Psoas muscle (tissue), 8 donors: ENCODE data around the gene VARS1. TPM values are rescaled to one million over a fixed set of nuclear protein-coding genes. Genes with fewer than 3 reads are reported as not detected.
"Not testable (repeated sequence)": the region's sequence is repeated elsewhere in the genome, so short reads cannot be mapped to it uniquely, and the experiment has no call there.

ENCODE experiments used
- ATAC-seq, 4 donors: fragments of 200-7000 bp; cut with Tn5 transposase; one replicate each; pipeline ENCODE4 v1.9.1; 2020; ENCODE audit warnings: moderate library complexity in 3 of 4, mild to moderate bottlenecking in 2 of 4
- DNase-seq, 2 donors: peaks; one replicate each; pipeline ENCODE4 v3.0.0-alpha.2; 2020
- H3K27ac ChIP-seq: fragments of 200-600 bp; one replicate; pipeline ENCODE4 v1.8.0; 2022
- H3K27me3 ChIP-seq, 3 donors: fragments of 200-600 bp in 1 of 3; one replicate each; pipeline versions ENCODE4 v1.6.1 to v1.8.0; 2013 to 2022; ENCODE audit warnings: low read length in 2 of 3, mild to moderate bottlenecking in 2 of 3, moderate library complexity in 1 of 3; ENCODE audit not compliant: insufficient read depth in 3 of 3
- H3K36me3 ChIP-seq, 2 donors: fragments of 200-600 bp in 1 of 2; one replicate each; pipeline versions ENCODE4 v1.6.1 to v1.8.0; 2013 to 2022; ENCODE audit warnings: low read depth in 1 of 2, mild to moderate bottlenecking in 1 of 2, moderate library complexity in 1 of 2; ENCODE audit not compliant: insufficient read depth in 1 of 2
- H3K4me1 ChIP-seq: fragments of 200-600 bp; one replicate; pipeline ENCODE4 v1.8.0; 2022
- H3K4me3 ChIP-seq: fragments of 200-600 bp; one replicate; pipeline ENCODE4 v1.8.0; 2022; ENCODE audit warnings: mild to moderate bottlenecking
- H3K9me3 ChIP-seq: fragments of 200-600 bp; one replicate; pipeline ENCODE4 v1.8.0; 2022
- WGBS, 3 donors: extraction: QIAGEN DNeasy Blood & Tissue Kit; methylation state at CpG; one replicate each; pipeline versions ENCODE4 v1.1.6 to v1.1.7; 2013; 5-methylcytosine and 5-hydroxymethylcytosine counted together
- intact Hi-C, 2 donors: fragments of 100-400 bp; cut with DNase I; formaldehyde crosslinking; loops; one replicate each; pipeline versions ENCODE4 v1.11.0 to v1.14.2; 2022
- polyA plus RNA-seq, 3 donors: library from polyadenylated mRNA; stranded (reverse); fragments of 200-250 nt; gene quantifications; one replicate each; pipeline ENCODE4 v1.2.3, GENCODE V29; 2013
- total RNA-seq, 4 donors: library from RNA; stranded (reverse); fragmentation: NEBNext Ultra II Directional in 2 of 4; extraction: Animal tissue kit (Norgen Biotek cat#: 25700) in 2 of 4; gene quantifications; one replicate each; pipeline versions ENCODE4 v1.2.1 to v1.2.4, GENCODE V29; 2021 to 2023
- TF ChIP-seq, protein P1 (sequence below): fragments of 200-600 bp; IDR thresholded peaks from one replicate; pipeline ENCODE4 v1.8.0; 2022; ENCODE audit warnings: antibody characterized with exemption
- donor health status: healthy with polysubstance abuse.
- donor health status: DM: no; HTN: no; CAD: no; lungs with moderate emphysema.
- donor health status: Bipolar disorder and iron deficiency.
- donor health status: healthy.
- donor health status: DM: yes; HTN: yes; CAD: no.
- donor health status: DM: no; HTN: no; CAD: no.
- donor health status: DM: no; HTN: no; CAD: no.
- donor health status: DM: yes; HTN: yes; CAD: no.

The VARS1 gene
- total and polyA plus RNA-seq, 7 donors = 43.9 to 108 (median 65.2) TPM

DNA sequence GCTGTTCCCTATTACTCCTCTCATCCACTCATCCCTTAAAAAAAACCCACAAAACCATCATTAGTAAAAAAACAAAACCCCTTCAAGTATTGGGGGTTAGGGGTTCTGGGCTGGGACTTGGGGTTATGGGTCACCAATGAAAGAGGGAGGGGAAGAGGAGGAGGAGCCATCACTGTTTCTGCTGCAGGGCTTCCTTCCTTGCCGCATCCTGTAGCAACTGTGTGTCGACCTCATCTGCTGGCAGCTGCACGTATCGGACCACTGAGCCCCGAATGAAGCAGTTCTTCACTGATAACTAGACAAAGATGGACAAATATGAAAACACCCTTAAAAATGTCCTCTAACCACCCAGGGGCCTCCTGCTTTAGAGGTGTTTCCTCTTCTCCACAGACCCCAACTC is 2.0 kb upstream of the VARS1 start:
- no peak for ATAC-seq
- Histone ChIP-seq H3K4me3 (no peak overlapping the region), H3K27me3 (no peaks in the 10 kb centered on the region), H3K4me1 (peaks cover 24% of the 10 kb centered on the region), H3K9me3 (no peaks in the 10 kb centered on the region), H3K36me3 (peaks cover 0 to 34% of the 10 kb centered on the region in 2 donors), H3K27ac (peak overlapping the region; percentile 10)
- TF ChIP-seq, protein P1, sequence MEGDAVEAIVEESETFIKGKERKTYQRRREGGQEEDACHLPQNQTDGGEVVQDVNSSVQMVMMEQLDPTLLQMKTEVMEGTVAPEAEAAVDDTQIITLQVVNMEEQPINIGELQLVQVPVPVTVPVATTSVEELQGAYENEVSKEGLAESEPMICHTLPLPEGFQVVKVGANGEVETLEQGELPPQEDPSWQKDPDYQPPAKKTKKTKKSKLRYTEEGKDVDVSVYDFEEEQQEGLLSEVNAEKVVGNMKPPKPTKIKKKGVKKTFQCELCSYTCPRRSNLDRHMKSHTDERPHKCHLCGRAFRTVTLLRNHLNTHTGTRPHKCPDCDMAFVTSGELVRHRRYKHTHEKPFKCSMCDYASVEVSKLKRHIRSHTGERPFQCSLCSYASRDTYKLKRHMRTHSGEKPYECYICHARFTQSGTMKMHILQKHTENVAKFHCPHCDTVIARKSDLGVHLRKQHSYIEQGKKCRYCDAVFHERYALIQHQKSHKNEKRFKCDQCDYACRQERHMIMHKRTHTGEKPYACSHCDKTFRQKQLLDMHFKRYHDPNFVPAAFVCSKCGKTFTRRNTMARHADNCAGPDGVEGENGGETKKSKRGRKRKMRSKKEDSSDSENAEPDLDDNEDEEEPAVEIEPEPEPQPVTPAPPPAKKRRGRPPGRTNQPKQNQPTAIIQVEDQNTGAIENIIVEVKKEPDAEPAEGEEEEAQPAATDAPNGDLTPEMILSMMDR = no peak
- peak in 1 of 2 donors; percentile 18 for DNase-seq
- intact Hi-C loops = loop anchor here in 1 of 2 donors (5.0 kb wide), 1 partner anchor 35 kb away; no protein-coding TSS in a partner anchor
- 54 to 58% (median 54%) methylated on average over 5 of the region's 5 CpGs for WGBS, 3 donors

DNA sequence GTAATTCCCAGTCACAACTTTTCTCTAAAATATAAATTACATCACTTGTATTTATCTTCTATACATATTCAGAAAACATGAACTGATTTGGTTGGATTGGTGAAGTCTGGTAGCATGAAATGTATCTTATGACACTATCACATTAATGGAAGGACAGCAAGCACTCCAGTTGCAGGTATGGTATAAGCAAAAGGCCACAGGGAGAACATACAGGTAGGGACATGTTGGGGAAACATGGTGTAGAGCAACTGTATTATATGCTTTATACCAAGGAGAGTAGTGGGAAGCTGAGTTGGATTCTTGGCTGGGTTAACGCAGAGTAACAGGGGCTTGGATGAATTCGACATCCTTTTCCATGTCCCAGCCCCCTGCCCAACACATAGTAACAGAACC is 1.4 kb upstream of the VARS1 start:
- ATAC-seq = no peak
- no peaks in the 10 kb centered on the region for H3K27me3 ChIP-seq
- no peaks in the 10 kb centered on the region for H3K9me3 ChIP-seq
- no peak overlapping the region for H3K4me3 ChIP-seq
- peaks cover 24% of the 10 kb centered on the region for H3K4me1 ChIP-seq
- intact Hi-C loops = loop anchor here in 1 of 2 donors (5.0 kb wide), 1 partner anchor 35 kb away; no protein-coding TSS in a partner anchor
- WGBS, 3 donors = 78 to 85% (median 81%) methylated on average over 2 of the region's 2 CpGs
- H3K27ac ChIP-seq = peak overlapping the region; percentile 94
- TF ChIP-seq, protein P1 = no peak
- DNase-seq = peak in 1 of 2 donors; percentile 18
- H3K36me3 ChIP-seq = peaks cover 0 to 34% of the 10 kb centered on the region in 2 donors

DNA sequence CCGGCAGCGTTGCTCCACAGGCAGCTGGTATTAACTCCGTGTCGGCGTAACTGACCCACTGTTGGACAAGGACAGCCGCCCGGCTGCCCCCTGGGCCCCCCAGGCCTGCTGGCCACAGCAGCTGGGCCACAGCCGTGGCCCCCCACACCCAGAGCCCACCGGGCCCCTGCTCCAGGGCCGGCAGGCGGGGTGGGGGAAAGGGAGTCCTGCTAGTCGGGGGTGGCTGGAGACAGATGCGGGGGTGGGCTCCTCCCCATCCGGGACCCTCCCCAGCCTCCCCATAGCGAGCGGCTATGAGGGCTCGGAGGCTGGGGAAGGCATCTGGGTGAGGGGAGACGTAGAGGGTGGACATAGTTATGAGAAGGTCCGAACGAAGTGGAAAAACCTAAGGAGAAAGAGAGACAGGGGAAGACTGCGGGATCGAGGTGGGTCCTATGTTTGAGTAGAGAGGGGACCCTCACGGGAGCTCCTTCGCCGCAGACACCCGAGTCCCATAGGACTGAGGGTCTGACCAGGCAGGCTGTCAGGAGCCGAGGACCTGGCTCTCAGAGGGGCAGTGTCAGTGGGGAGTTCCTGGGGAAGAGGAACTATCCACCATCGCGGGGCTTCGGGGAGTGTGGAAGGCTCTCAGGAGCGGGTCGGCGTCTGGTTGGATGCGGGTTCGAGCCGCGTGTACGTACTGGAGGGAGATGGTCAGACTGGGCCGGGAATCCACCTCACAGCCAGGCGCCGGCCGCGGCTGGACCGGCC is 511 bp downstream of the VARS1 start:
- intact Hi-C loops = loop anchor here (2.0 to 5.0 kb wide), 2 partner anchors 32 to 37 kb away; partner anchors contain the start of gene HSPA1B (in 1 of the 2)
- H3K36me3 ChIP-seq = peaks cover 0 to 44% of the 10 kb centered on the region in 2 donors
- no peak for DNase-seq
- peak overlapping the region; percentile 94 for H3K27ac ChIP-seq
- no peaks in the 10 kb centered on the region for H3K9me3 ChIP-seq
- H3K4me1 ChIP-seq = peaks cover 24% of the 10 kb centered on the region
- peak overlapping the region; percentile 81 for H3K4me3 ChIP-seq
- TF ChIP-seq, protein P1 = no peak
- no peaks in the 10 kb centered on the region for H3K27me3 ChIP-seq
- ATAC-seq = peak; percentile 3 to 45 (median 30)
- 1 to 2% (median 1%) methylated on average over 43 to 44 of the region's 44 CpGs for WGBS, 3 donors

DNA sequence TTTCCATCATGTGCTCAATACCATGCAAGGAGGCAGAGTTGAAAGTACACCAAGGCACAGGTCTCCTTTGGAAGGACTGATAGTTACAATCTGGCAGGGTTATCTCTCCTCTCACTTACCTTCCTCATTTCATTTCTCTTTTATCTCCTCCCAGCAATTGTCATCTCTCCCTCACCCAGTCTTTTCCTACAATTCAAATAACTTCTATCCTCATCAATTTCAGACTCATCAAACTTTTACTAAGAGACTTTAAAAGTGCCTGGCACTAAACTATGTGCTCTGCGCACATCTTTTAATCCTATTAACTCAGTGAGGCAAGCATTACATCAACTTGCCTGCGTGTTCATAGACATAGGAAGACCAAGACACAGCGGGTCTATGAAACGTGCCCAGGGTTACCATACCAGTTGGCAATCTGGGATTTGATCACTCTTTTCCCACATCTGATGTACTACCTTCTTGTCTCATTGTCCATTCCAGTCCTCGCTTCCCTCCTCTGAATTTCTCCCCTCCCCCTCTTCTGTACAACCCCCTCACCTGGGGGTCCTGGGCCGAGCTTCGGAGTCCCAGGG is 1.2 kb downstream of the VARS1 start:
- H3K4me3 ChIP-seq = peak overlapping the region; percentile 81
- peak in 1 of 4 donors; percentile 1 for ATAC-seq
- H3K27me3 ChIP-seq = no peaks in the 10 kb centered on the region
- TF ChIP-seq, protein P1 = no peak
- WGBS, 3 donors = 12 to 19% (median 15%) methylated on average over 7 of the region's 7 CpGs
- DNase-seq = no peak
- H3K27ac ChIP-seq = peak overlapping the region; percentile 94
- intact Hi-C loops = loop anchor here in 1 of 2 donors (2.0 kb wide), 1 partner anchor 32 kb away; the partner anchor contains the start of gene HSPA1B
- H3K4me1 ChIP-seq = peaks cover 19% of the 10 kb centered on the region
- peaks cover 0 to 50% of the 10 kb centered on the region in 2 donors for H3K36me3 ChIP-seq
- no peaks in the 10 kb centered on the region for H3K9me3 ChIP-seq

DNA sequence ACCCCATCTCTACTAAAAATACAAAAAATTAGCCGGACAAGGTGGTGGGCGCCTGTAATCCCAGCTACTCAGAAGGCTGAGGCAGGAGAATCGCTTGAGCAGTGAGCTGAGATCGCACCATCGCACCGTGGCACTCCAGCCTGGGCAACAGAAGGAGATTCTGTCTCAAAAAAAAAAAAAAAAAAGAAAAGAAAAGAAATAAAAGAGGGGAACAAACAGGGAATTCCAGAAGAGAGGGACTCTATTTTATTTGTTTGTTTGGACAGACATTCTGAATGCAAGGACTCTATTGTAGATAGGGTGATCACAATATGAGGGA is 1.7 kb downstream of the VARS1 start:
- H3K27me3 ChIP-seq, DNase-seq, H3K9me3 ChIP-seq, ATAC-seq: not testable (repeated sequence)
- H3K4me3 ChIP-seq = peak overlapping the region; percentile 81
- intact Hi-C loops = loop anchor here in 1 of 2 donors (2.0 kb wide), 1 partner anchor 33 kb away; the partner anchor contains the start of gene HSPA1B
- H3K27ac ChIP-seq = peak overlapping the region; percentile 94
- H3K36me3 ChIP-seq = peaks cover 0 to 55% of the 10 kb centered on the region in 2 donors
- 83 to 89% (median 87%) methylated on average over 6 of the region's 6 CpGs for WGBS, 3 donors
- peaks cover 15% of the 10 kb centered on the region for H3K4me1 ChIP-seq
